HEK293 (cell line): Measurements from ENCODE around the gene CFAP46.

Experiments used
- CTCF ChIA-PET: fragments of 350-600 bp; formaldehyde crosslinking; extraction: SDS; loops from one replicate; lab custom pipeline; 2021; ENCODE audit warnings: antibody characterized with exemption; lab: Yijun Ruan, JAX
- POLR2A ChIA-PET: fragments of 300-600 bp; formaldehyde crosslinking; extraction: SDS; loops from one replicate; lab custom pipeline; 2020; ENCODE audit warnings: antibody characterized with exemption, inconsistent platforms; lab: Yijun Ruan, JAX
- H3K27ac ChIP-seq: fragments of 200-500 bp; sonication (Bioruptor generic); 2 replicates; pipeline ENCODE4 v1.5.1; 2014; ENCODE audit warnings: low read depth, low read length, control low read depth, inconsistent platforms; ENCODE audit errors: extremely low read depth
- H3K36me3 ChIP-seq, 2 experiments: fragments of 200-500 bp in 1 of 2; sonication (Bioruptor generic) in 1 of 2; 1 replicate in 1 of 2; 2 replicates in 1 of 2; pipeline ENCODE4 v1.5.1; 2014 to 2017; ENCODE audit warnings: inconsistent platforms in 2 of 2, low read length in 2 of 2; ENCODE audit not compliant: control insufficient read depth in 2 of 2, insufficient read depth in 1 of 2
- H3K4me1 ChIP-seq: fragments of 200-500 bp; sonication (Bioruptor generic); 2 replicates; pipeline ENCODE4 v1.5.1; 2014; ENCODE audit warnings: mild to moderate bottlenecking, low read length, inconsistent platforms; ENCODE audit not compliant: control insufficient read depth, insufficient read depth
- H3K4me3 ChIP-seq: 2 replicates; pipeline ENCODE4 v1.5.1; 2011; ENCODE audit warnings: low read depth, mild to moderate bottlenecking, control low read depth, low read length, moderate library complexity
- H3K9me3 ChIP-seq: fragments of 200-500 bp; sonication (Bioruptor generic); 2 replicates; pipeline ENCODE4 v1.5.1; 2014; ENCODE audit warnings: low read depth, low read length, inconsistent platforms; ENCODE audit not compliant: control insufficient read depth, insufficient read depth
- BCL11A ChIP-seq: fragments of 450-650 bp; formaldehyde crosslinking; IDR thresholded peaks from 2 replicates; pipeline ENCODE4 v1.5.1; 2016; ENCODE audit warnings: low read depth, missing biosample characterization, missing genetic modification characterization
- HOXA7 ChIP-seq: sonication (generic); formaldehyde crosslinking; IDR thresholded peaks from 2 replicates; pipeline ENCODE4 v1.8.1; 2022; ENCODE audit warnings: missing genetic modification reagents, borderline replicate concordance
- KLF10 ChIP-seq: fragments of 450-650 bp; IDR thresholded peaks from 2 replicates; pipeline ENCODE4 v1.5.1; 2018; ENCODE audit warnings: missing biosample characterization, mild to moderate bottlenecking, missing genetic modification characterization
- KLF16 ChIP-seq: fragments of 450-650 bp; formaldehyde crosslinking; IDR thresholded peaks from 2 replicates; pipeline ENCODE4 v1.5.1; 2017; ENCODE audit warnings: missing biosample characterization, missing genetic modification characterization
- KLF8 ChIP-seq: fragments of 450-650 bp; formaldehyde crosslinking; IDR thresholded peaks from 2 replicates; pipeline ENCODE4 v1.5.1; 2016; ENCODE audit warnings: missing biosample characterization, missing genetic modification characterization
- SETDB1 ChIP-seq: IDR thresholded peaks from one replicate; pipeline ENCODE4 v1.6.1; 2017; ENCODE audit warnings: mild to moderate bottlenecking, low read length, moderate library complexity, mixed read lengths; ENCODE audit not compliant: insufficient read length
- YY1 ChIP-seq: fragments of 450-650 bp; formaldehyde crosslinking; IDR thresholded peaks from 2 replicates; pipeline ENCODE4 v1.5.1; 2018; ENCODE audit warnings: missing biosample characterization, missing genetic modification characterization
- ZBTB8A ChIP-seq: fragments of 450-650 bp; formaldehyde crosslinking; IDR thresholded peaks from 2 replicates; pipeline ENCODE4 v1.5.1; 2016; ENCODE audit warnings: missing biosample characterization, missing genetic modification characterization
- ZNF121 ChIP-seq: fragments of 450-650 bp; formaldehyde crosslinking; IDR thresholded peaks from 2 replicates; pipeline ENCODE4 v1.5.1; 2016; ENCODE audit warnings: missing biosample characterization, missing genetic modification characterization
- ZNF169 ChIP-seq: fragments of 450-650 bp; formaldehyde crosslinking; IDR thresholded peaks from 2 replicates; pipeline ENCODE4 v1.5.1; 2016; ENCODE audit warnings: missing biosample characterization, missing genetic modification characterization
- ZNF341 ChIP-seq: fragments of 450-650 bp; formaldehyde crosslinking; IDR thresholded peaks from 2 replicates; pipeline ENCODE4; 2016; ENCODE audit warnings: low read depth, missing biosample characterization, missing genetic modification characterization
- ZNF391 ChIP-seq: fragments of 450-650 bp; formaldehyde crosslinking; IDR thresholded peaks from 2 replicates; pipeline ENCODE4 v1.5.1; 2016; ENCODE audit warnings: low read depth, missing biosample characterization, missing genetic modification characterization, borderline replicate concordance
- ZNF747 ChIP-seq: fragments of 450-650 bp; formaldehyde crosslinking; IDR thresholded peaks from 2 replicates; pipeline ENCODE4 v1.5.1; 2016; ENCODE audit warnings: missing biosample characterization, missing genetic modification characterization
- TF ChIP-seq, protein P1 (sequence below): fragments of 450-650 bp; formaldehyde crosslinking; IDR thresholded peaks from 2 replicates; pipeline ENCODE4 v1.5.1; 2017; ENCODE audit warnings: missing biosample characterization, missing genetic modification characterization
- TF ChIP-seq, protein P2 (sequence below): fragments of 450-650 bp; formaldehyde crosslinking; IDR thresholded peaks from 2 replicates; pipeline ENCODE4 v1.5.1; 2016; ENCODE audit warnings: missing biosample characterization, missing genetic modification characterization, borderline replicate concordance
- TF ChIP-seq, protein P3 (sequence below): fragments of 450-650 bp; formaldehyde crosslinking; conservative IDR thresholded peaks from 2 replicates; pipeline ENCODE4 v1.5.1; 2016; ENCODE audit warnings: low read depth, missing biosample characterization, missing genetic modification characterization

The CFAP46 gene

DNA sequence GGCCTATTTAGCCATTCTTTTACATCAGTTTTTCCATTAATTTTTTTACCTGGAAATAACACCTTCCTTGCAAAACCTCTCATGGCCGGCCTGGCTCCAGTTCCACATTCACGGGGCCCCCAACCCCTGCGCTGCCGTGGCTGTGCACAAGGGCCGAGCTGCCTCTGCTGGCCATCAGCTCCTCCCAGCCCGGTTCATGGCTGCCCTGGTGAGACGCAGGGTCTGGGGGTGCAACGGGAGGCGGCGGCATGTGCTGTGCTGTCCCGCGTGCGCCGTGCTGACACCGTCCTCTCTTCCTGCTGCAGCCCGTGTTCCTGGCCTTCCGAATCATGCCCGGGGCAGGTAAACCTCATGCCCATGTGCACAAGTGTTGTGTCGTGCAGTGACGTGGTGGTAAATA lies 160.8 kb downstream of the CFAP46 start (continued):
- TF ChIP-seq, protein P1, sequence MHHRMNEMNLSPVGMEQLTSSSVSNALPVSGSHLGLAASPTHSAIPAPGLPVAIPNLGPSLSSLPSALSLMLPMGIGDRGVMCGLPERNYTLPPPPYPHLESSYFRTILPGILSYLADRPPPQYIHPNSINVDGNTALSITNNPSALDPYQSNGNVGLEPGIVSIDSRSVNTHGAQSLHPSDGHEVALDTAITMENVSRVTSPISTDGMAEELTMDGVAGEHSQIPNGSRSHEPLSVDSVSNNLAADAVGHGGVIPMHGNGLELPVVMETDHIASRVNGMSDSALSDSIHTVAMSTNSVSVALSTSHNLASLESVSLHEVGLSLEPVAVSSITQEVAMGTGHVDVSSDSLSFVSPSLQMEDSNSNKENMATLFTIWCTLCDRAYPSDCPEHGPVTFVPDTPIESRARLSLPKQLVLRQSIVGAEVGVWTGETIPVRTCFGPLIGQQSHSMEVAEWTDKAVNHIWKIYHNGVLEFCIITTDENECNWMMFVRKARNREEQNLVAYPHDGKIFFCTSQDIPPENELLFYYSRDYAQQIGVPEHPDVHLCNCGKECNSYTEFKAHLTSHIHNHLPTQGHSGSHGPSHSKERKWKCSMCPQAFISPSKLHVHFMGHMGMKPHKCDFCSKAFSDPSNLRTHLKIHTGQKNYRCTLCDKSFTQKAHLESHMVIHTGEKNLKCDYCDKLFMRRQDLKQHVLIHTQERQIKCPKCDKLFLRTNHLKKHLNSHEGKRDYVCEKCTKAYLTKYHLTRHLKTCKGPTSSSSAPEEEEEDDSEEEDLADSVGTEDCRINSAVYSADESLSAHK (tag by site-specific recombination), result no peak

DNA sequence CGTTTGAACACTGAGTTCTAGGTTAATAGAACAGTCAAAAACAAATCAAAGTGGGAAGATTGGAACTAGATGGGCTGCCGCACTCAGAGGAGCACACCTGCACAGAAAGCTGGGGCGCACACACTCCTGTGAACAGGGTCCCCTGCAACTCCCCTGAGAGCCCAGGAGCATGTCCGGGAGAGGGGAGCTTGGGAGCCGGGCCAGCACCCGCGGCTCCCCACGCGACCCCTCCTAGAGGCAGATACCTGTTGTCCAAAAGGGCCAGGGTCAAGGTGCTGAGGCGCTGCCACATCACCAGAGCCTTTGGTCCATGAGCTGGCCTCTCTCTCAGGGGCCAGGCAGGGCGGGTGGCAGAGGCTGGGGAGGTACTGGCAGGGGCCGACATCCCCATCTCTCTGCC lies 162.0 kb downstream of the CFAP46 start:
- Histone ChIP-seq H3K4me3 (no peak overlapping the region), H3K27ac (no peak overlapping the region), H3K36me3 (no peaks in the 10 kb centered on the region), H3K4me1 (no peaks in the 10 kb centered on the region), H3K9me3 (no peaks in the 10 kb centered on the region)
- POLR2A ChIA-PET, result no interaction called here
- CTCF ChIA-PET, result no interaction called here
- TF ChIP-seq ZNF169 (tag by site-specific recombination) (no peak), ZNF121 (no peak), ZNF341 (tag by site-specific recombination) (no peak), KLF10 (tag by site-specific recombination) (no peak), ZNF391 (tag by site-specific recombination) (no peak), HOXA7 (no peak), BCL11A (tag by site-specific recombination) (no peak), KLF8 (tag by site-specific recombination) (no peak), KLF16 (tag by site-specific recombination) (no peak), ZNF747 (tag by site-specific recombination) (no peak), ZBTB8A (tag by site-specific recombination) (no peak), YY1 (tag by site-specific recombination) (no peak), SETDB1 (no peak)
- TF ChIP-seq, protein P2, sequence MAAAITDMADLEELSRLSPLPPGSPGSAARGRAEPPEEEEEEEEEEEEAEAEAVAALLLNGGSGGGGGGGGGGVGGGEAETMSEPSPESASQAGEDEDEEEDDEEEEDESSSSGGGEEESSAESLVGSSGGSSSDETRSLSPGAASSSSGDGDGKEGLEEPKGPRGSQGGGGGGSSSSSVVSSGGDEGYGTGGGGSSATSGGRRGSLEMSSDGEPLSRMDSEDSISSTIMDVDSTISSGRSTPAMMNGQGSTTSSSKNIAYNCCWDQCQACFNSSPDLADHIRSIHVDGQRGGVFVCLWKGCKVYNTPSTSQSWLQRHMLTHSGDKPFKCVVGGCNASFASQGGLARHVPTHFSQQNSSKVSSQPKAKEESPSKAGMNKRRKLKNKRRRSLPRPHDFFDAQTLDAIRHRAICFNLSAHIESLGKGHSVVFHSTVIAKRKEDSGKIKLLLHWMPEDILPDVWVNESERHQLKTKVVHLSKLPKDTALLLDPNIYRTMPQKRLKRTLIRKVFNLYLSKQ (tag by site-specific recombination), result no peak
- TF ChIP-seq, protein P3, sequence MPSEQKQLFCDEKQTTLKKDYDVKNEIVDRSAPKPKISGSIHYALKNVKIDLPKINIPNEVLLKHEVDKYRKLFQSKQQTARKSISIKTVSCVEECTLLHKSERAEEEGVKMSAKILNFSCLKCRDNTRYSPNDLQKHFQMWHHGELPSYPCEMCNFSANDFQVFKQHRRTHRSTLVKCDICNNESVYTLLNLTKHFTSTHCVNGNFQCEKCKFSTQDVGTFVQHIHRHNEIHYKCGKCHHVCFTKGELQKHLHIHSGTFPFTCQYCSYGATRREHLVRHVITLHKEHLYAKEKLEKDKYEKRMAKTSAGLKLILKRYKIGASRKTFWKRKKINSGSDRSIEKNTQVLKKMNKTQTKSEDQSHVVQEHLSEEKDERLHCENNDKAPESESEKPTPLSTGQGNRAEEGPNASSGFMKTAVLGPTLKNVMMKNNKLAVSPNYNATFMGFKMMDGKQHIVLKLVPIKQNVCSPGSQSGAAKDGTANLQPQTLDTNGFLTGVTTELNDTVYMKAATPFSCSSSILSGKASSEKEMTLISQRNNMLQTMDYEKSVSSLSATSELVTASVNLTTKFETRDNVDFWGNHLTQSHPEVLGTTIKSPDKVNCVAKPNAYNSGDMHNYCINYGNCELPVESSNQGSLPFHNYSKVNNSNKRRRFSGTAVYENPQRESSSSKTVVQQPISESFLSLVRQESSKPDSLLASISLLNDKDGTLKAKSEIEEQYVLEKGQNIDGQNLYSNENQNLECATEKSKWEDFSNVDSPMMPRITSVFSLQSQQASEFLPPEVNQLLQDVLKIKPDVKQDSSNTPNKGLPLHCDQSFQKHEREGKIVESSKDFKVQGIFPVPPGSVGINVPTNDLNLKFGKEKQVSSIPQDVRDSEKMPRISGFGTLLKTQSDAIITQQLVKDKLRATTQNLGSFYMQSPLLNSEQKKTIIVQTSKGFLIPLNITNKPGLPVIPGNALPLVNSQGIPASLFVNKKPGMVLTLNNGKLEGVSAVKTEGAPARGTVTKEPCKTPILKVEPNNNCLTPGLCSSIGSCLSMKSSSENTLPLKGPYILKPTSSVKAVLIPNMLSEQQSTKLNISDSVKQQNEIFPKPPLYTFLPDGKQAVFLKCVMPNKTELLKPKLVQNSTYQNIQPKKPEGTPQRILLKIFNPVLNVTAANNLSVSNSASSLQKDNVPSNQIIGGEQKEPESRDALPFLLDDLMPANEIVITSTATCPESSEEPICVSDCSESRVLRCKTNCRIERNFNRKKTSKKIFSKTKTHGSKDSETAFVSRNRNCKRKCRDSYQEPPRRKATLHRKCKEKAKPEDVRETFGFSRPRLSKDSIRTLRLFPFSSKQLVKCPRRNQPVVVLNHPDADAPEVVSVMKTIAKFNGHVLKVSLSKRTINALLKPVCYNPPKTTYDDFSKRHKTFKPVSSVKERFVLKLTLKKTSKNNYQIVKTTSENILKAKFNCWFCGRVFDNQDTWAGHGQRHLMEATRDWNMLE, result no peak
